T-helper 2 cell treated with Interferon-gamma antibody and Interleukin-4, amounts not matched to agents 5 μg/mL and 100 μg/mL, for 36 hours (primary cell): ENCODE results near the gene HMCN1.
"Not testable (repeated sequence)": the region's sequence is repeated elsewhere in the genome, so short reads cannot be mapped to it uniquely, and the experiment has no call there.

Experiments
- DNase-seq: peaks from one replicate; pipeline ENCODE4 v3.0.0; 2021; ENCODE audit warnings: low spot score
- H3K27ac Mint-ChIP-seq: one replicate; pipeline ENCODE4 v1.8.0; 2021; ENCODE audit warnings: mild to moderate bottlenecking, mixed read lengths
- H3K27me3 Mint-ChIP-seq: one replicate; pipeline ENCODE4 v1.8.0; 2021; ENCODE audit warnings: low read depth, mixed read lengths
- H3K36me3 Mint-ChIP-seq: one replicate; pipeline ENCODE4 v1.8.0; 2021; ENCODE audit warnings: low read depth, mixed read lengths
- H3K4me1 Mint-ChIP-seq: one replicate; pipeline ENCODE4 v1.8.0; 2021; ENCODE audit warnings: low read depth, mixed read lengths
- H3K4me3 Mint-ChIP-seq: one replicate; pipeline ENCODE4 v1.8.0; 2022; ENCODE audit warnings: mild to moderate bottlenecking, moderate library complexity, mixed read lengths
- H3K9me3 Mint-ChIP-seq: one replicate; pipeline ENCODE4 v1.8.0; 2021; ENCODE audit warnings: mixed read lengths

Gene HMCN1

GRCh38 chr1:185861630-185862029, 127.4 kb downstream of the HMCN1 start:
- no peak for DNase-seq
- Mint-ChIP-seq H3K36me3 (no peaks in the 10 kb centered on the region), H3K9me3 (no peaks in the 10 kb centered on the region), H3K4me3 (no peak overlapping the region), H3K4me1 (no peaks in the 10 kb centered on the region), H3K27me3 (no peaks in the 10 kb centered on the region), H3K27ac (no peak overlapping the region)

DNA sequence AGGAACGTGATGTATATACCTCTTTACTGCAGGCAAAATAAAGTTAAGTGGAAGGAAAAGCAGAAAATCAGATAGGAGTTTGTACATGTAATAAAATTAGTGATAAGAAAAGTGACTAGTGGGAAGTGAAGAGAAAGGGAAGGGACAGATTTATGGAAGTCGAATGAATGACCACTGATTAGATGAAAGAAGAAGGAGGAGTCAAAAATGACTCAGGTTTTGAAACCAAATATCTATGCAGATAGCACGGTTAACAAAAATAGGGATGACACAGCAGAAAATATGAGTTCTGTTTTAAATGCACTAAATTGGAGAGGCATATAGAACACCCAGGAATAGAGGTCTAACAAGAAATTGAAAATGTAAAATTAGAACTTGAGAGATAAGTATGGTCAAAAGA, 128.0 kb downstream of the HMCN1 start:
- Mint-ChIP-seq H3K4me1 (no peaks in the 10 kb centered on the region), H3K27me3 (no peaks in the 10 kb centered on the region), H3K27ac (no peak overlapping the region), H3K4me3 (no peak overlapping the region), H3K9me3 (no peaks in the 10 kb centered on the region), H3K36me3 (no peaks in the 10 kb centered on the region)
- DNase-seq = no peak

GRCh38 chr1:185864331-185864730, 130.1 kb downstream of the HMCN1 start:
- no peaks in the 10 kb centered on the region for H3K36me3 Mint-ChIP-seq
- no peaks in the 10 kb centered on the region for H3K4me1 Mint-ChIP-seq
- DNase-seq = no peak

DNA sequence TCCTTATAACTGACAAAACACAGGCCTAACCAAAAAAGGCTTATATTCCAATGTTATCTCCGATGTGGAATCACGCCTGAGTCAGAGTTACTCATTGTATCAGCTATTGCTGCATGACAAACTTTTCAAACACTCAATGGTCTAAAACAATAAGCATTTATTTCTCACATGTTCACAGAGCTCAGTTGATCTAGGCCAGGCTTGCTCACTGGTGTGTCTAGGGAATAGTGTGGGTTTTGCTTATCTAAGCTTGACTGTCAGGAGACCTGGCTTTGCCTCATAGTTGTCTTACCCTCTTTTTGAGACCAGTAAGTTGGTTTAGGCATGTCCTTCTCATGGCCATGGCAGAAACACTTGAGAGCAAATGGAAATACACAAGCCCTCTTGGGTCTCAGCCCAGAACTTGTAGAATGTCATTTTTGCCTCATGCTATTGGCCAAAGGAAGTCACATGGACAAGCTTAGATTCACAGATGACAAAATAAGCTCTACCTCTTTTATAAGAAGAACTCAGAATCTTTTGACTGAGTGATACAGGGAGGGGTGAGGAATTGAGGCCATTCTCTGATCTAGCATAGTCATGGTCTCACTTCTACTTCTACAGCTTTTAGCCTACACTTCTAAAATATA, 130.8 kb downstream of the HMCN1 start:
- Mint-ChIP-seq H3K36me3 (no peaks in the 10 kb centered on the region), H3K27me3 (no peaks in the 10 kb centered on the region), H3K4me3 (no peak overlapping the region), H3K9me3 (no peaks in the 10 kb centered on the region), H3K27ac (no peak overlapping the region), H3K4me1 (no peaks in the 10 kb centered on the region)
- DNase-seq = no peak

More at GRCh38 chr1:185864331-185864730, 130.1 kb downstream of the HMCN1 start:
- no peaks in the 10 kb centered on the region for H3K9me3 Mint-ChIP-seq
- H3K27ac Mint-ChIP-seq = no peak overlapping the region
- no peaks in the 10 kb centered on the region for H3K27me3 Mint-ChIP-seq
- no peak overlapping the region for H3K4me3 Mint-ChIP-seq

GRCh38 chr1:185869590-185869989, 135.4 kb downstream of the HMCN1 start:
- H3K4me1 Mint-ChIP-seq = no peaks in the 10 kb centered on the region
- no peaks in the 10 kb centered on the region for H3K27me3 Mint-ChIP-seq
- no peak overlapping the region for H3K4me3 Mint-ChIP-seq
- no peaks in the 10 kb centered on the region for H3K9me3 Mint-ChIP-seq
- DNase-seq = no peak
- no peaks in the 10 kb centered on the region for H3K36me3 Mint-ChIP-seq
- H3K27ac Mint-ChIP-seq = no peak overlapping the region

- H3K27me3 Mint-ChIP-seq = no peaks in the 10 kb centered on the region
- no peak for DNase-seq
- H3K4me1 Mint-ChIP-seq = no peaks in the 10 kb centered on the region
- H3K4me3 Mint-ChIP-seq = no peak overlapping the region
- no peak overlapping the region for H3K27ac Mint-ChIP-seq
- no peaks in the 10 kb centered on the region for H3K9me3 Mint-ChIP-seq
- H3K36me3 Mint-ChIP-seq = no peaks in the 10 kb centered on the region
Measured at GRCh38 chr1:185871627-185872150, 137.5 kb downstream of the HMCN1 start.

- Mint-ChIP-seq H3K4me3 (no peak overlapping the region), H3K36me3 (no peaks in the 10 kb centered on the region), H3K9me3 (no peaks in the 10 kb centered on the region), H3K4me1 (no peaks in the 10 kb centered on the region), H3K27me3 (no peaks in the 10 kb centered on the region), H3K27ac (no peak overlapping the region)
- DNase-seq = no peak
Measured at GRCh38 chr1:185874246-185874645, 140.1 kb downstream of the HMCN1 start.

DNA sequence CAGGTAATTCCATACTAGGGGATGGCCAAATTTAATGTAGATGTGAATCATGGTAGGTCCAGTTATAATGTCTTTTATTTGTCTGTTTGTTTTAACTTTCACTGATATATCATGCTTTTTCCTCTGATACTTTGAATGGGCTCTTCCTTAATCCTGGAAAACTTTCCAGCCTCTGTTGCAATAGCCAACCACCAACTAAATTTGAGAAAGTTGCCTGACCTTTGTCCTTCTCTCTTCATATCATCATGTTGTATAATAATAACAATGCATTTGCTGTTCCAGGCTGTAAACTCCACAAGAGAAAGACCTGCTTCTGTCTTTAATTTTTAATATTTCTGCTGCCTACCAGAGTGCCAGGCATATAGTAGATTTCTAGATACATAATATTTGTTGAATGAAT, 146.1 kb downstream of the HMCN1 start:
- Mint-ChIP-seq H3K36me3 (no peaks in the 10 kb centered on the region), H3K4me1 (no peaks in the 10 kb centered on the region), H3K27me3 (no peaks in the 10 kb centered on the region), H3K4me3 (no peak overlapping the region), H3K9me3 (no peaks in the 10 kb centered on the region), H3K27ac (no peak overlapping the region)
- no peak for DNase-seq

GRCh38 chr1:185880779-185881333, 146.7 kb downstream of the HMCN1 start:
- Mint-ChIP-seq H3K27ac (no peak overlapping the region), H3K9me3 (no peaks in the 10 kb centered on the region)

GRCh38 chr1:185886046-185886445, 151.9 kb downstream of the HMCN1 start:
- no peaks in the 10 kb centered on the region for H3K4me1 Mint-ChIP-seq
- no peak overlapping the region for H3K27ac Mint-ChIP-seq
- DNase-seq = no peak
- H3K9me3 Mint-ChIP-seq = no peaks in the 10 kb centered on the region
- no peaks in the 10 kb centered on the region for H3K27me3 Mint-ChIP-seq
- no peak overlapping the region for H3K4me3 Mint-ChIP-seq
- no peaks in the 10 kb centered on the region for H3K36me3 Mint-ChIP-seq

More at GRCh38 chr1:185880779-185881333, 146.7 kb downstream of the HMCN1 start:
- no peaks in the 10 kb centered on the region for H3K27me3 Mint-ChIP-seq
- no peak for DNase-seq
- no peaks in the 10 kb centered on the region for H3K4me1 Mint-ChIP-seq
- no peaks in the 10 kb centered on the region for H3K36me3 Mint-ChIP-seq
- no peak overlapping the region for H3K4me3 Mint-ChIP-seq

DNA sequence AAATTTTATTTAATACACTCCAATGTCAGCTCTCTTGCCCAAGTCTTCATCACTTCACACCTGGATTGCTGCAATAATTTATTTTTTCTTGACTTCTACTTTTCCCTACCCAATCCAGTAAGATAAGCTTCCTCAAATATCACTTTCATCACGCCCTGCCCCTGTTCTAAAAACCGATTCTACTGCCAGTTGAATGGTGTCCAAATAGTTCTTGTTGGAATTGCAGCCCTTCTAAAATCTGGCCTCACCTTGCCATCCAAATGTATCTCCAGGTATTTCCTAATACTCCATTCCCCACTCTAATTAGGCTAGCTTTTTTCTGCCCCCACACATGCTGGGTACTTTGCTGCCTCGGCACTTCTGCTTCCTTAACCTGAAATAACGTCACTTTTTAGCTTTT, 152.5 kb downstream of the HMCN1 start:
- H3K4me3 Mint-ChIP-seq = no peak overlapping the region
- H3K36me3 Mint-ChIP-seq = no peaks in the 10 kb centered on the region

DNA sequence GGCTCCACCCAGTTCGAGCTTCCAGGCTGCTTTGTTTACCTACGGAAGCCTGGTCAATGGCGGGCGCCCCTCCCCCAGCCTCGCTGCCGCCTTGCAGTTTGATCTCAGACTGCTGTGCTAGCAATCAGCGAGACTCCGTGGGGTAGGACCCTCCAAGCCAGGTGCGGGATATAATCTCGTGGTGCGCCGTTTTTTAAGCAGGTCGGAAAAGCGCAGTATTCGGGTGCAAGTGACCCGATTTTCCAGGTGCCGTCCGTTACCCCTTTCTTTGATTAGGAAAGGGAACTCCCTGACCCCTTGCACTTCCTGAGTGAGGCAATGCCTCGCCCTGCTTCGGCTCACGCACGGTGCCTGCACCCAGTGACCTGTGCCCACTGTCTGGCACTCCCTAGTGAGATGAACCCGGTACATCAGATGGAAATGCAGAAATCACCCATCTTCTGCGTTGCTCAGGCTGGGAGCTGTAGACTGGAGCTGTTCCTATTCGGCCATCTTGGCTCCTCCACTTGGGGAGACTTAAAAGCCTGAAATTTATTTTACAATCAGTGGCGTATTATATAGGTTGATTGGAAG, 158.7 kb downstream of the HMCN1 start:
- not testable (repeated sequence) for H3K27ac Mint-ChIP-seq, H3K4me1 Mint-ChIP-seq, H3K4me3 Mint-ChIP-seq, H3K9me3 Mint-ChIP-seq, H3K27me3 Mint-ChIP-seq, DNase-seq, H3K36me3 Mint-ChIP-seq

More for the DNA sequence above, 152.5 kb downstream of the HMCN1 start:
- no peak overlapping the region for H3K27ac Mint-ChIP-seq
- H3K27me3 Mint-ChIP-seq = no peaks in the 10 kb centered on the region
- H3K9me3 Mint-ChIP-seq = no peaks in the 10 kb centered on the region
- no peak for DNase-seq
- no peaks in the 10 kb centered on the region for H3K4me1 Mint-ChIP-seq

DNA sequence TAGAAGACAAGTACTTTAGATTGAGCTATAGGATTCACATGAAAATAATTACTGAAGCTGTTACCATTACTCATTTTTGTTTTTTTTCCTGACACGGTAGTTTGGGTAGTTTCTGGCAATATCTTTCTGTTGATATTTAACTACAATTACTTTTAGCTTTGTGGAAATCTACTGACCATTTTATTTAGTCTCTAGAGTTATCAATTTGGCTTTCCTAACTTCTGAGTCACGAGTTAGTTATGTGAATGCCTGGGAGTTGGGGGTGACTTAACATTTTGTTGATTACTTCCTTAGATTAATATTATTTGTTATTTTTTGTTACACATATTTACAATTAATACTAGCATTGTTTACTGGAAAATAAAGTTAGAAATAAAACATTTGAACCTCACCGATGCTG, 160.6 kb downstream of the HMCN1 start:
- DNase-seq = no peak
- H3K27ac Mint-ChIP-seq = no peak overlapping the region

DNA sequence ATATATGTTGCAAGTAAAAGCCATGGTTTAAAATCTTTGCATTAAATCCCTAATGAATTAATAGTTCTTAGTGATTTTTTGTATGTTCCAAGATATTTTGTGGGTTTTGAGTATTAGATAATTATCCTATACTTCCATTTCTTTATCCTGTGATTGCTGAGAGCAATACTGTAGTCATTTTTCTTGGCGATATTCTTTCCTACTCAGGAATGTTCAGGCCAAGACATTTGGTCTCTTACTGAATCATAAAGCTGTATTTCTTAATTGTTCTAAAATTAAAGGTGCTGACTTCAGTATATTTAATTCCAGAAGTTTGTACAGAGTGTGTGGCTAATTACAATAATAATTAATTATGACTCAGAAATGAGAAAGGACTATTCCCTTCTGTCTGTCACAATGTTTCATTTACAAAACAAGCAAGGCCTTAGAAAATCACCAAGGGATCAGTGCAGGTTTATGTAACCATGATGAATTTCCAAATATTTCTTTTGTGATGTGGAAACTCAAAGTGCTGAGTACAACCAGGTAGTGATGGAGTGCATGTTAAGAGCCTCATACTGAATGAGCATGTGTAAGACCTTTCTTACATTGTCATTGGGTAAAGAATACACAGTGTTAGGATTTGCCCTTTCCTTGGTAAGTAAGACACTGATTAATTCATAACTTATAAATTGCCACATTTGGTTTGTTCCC, 161.2 kb downstream of the HMCN1 start:
- Mint-ChIP-seq H3K9me3 (no peaks in the 10 kb centered on the region), H3K36me3 (no peaks in the 10 kb centered on the region), H3K27me3 (no peaks in the 10 kb centered on the region), H3K27ac (no peak overlapping the region), H3K4me3 (no peak overlapping the region), H3K4me1 (no peaks in the 10 kb centered on the region)
- no peak for DNase-seq

More for the DNA sequence above, 160.6 kb downstream of the HMCN1 start:
- Mint-ChIP-seq H3K36me3 (no peaks in the 10 kb centered on the region), H3K4me1 (no peaks in the 10 kb centered on the region), H3K27me3 (no peaks in the 10 kb centered on the region), H3K4me3 (no peak overlapping the region), H3K9me3 (no peaks in the 10 kb centered on the region)
